Spleen (tissue), 7 donors: ENCODE results near the gene ATP2B3.

Experiments
- CTCF ChIP-seq, 11 experiments: fragments of 200-600 bp in 7 of 11; fragments of 450-650 bp in 4 of 11; sonication (generic) in 4 of 11; IDR thresholded peaks in 8 of 11; conservative IDR thresholded peaks in 3 of 11; 1 replicate in 7 of 11; 2 replicates in 4 of 11; pipeline versions ENCODE4 v1.4.0 to v1.8.0; 2016 to 2021; ENCODE audit warnings: antibody characterized with exemption in 11 of 11, inconsistent platforms in 4 of 11, mild to moderate bottlenecking in 1 of 11
- POLR2A ChIP-seq, 3 donors: fragments of 450-650 bp; IDR thresholded peaks; one replicate each; pipeline ENCODE4 v1.5.1; 2017; ENCODE audit warnings: antibody characterized with exemption in 3 of 3, mild to moderate bottlenecking in 1 of 3
- POLR2AphosphoS5 ChIP-seq, 3 donors: sonication (generic); formaldehyde crosslinking; IDR thresholded peaks; one replicate each; pipeline ENCODE4 v1.5.1; 2017; ENCODE audit warnings: antibody characterized with exemption in 3 of 3
- donor health status: DM: no; HTN: no; CAD: no; lungs with moderate emphysema.
- donor health status: DM: no; HTN: no; CAD: no.
- donor health status: DM: no; HTN: no; CAD: no.

DNA sequence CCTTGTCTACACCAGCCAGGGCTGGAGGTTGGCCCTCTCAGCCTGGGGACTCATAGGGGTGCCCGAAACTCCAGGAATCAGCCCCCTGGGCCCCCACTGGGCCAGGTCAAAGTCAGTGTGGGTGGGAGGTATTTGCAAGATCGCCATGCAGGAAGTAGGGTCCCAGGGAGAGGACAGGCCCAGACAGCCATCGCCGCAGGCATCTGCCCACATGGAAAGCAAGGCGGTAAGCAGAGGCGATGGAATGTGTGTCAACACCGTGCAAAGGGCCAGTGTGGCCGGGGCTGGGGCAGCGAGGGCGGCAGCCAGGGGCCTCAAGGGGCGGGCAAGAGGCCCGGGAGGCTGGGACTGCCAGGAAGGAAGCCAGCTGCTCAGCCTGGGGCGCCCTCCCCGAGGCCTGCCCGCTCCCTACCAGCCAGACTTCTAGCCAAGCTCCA, 110.3 kb downstream of the ATP2B3 start:
- no peak for TF ChIP-seq CTCF (IDR thresholded peaks at IDR 0.05 in 8 of 11, conservative IDR thresholded peaks at IDR 0.05 in 3 of 11)
- TF ChIP-seq POLR2AphosphoS5 (IDR thresholded peaks at IDR 0.05) = no peak
- TF ChIP-seq POLR2A (IDR thresholded peaks at IDR 0.05) = no peak
